ENCODE data around the gene PNPLA6. TPM values are rescaled to one million over a fixed set of nuclear protein-coding genes. Genes with fewer than 3 reads are reported as not detected.

The PNPLA6 gene
- total and polyA plus RNA-seq, 2 of the 13 experiments (the other 11 are each of a cell fraction or from before 2014, with no cell fraction given): 24.9 to 28.2 TPM

DNA sequence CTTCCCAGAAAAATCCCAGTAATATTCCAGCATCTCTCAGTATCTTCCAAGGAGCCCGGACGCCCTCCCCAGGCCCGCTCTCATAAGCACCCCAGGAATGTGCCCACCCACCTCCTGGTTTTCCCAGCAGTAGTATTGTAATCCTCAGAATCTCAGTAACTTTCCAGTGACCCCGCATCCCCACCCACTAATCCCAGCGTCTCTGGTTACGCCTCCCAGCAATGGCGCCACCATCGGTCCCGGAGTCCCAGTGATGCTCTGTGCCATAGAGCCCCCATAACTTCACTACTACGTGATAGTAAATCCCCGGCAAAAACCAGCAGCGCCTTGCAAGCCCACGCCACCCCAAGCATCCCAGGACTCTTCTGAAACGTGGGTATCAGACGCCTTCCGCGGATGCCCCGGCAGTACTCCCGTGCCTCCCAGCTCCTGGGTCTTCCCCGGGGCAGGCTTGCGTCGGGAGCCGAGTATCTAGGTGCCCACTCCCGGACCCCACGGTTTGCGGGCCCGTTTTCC is 928 bp upstream of the PNPLA6 start (continued):
- TF ChIP-seq, protein P1, sequence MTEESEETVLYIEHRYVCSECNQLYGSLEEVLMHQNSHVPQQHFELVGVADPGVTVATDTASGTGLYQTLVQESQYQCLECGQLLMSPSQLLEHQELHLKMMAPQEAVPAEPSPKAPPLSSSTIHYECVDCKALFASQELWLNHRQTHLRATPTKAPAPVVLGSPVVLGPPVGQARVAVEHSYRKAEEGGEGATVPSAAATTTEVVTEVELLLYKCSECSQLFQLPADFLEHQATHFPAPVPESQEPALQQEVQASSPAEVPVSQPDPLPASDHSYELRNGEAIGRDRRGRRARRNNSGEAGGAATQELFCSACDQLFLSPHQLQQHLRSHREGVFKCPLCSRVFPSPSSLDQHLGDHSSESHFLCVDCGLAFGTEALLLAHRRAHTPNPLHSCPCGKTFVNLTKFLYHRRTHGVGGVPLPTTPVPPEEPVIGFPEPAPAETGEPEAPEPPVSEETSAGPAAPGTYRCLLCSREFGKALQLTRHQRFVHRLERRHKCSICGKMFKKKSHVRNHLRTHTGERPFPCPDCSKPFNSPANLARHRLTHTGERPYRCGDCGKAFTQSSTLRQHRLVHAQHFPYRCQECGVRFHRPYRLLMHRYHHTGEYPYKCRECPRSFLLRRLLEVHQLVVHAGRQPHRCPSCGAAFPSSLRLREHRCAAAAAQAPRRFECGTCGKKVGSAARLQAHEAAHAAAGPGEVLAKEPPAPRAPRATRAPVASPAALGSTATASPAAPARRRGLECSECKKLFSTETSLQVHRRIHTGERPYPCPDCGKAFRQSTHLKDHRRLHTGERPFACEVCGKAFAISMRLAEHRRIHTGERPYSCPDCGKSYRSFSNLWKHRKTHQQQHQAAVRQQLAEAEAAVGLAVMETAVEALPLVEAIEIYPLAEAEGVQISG (CRISPR knock-in tag; IDR thresholded peaks at IDR 0.05): peak; percentile 71
- TF ChIP-seq, protein P2, sequence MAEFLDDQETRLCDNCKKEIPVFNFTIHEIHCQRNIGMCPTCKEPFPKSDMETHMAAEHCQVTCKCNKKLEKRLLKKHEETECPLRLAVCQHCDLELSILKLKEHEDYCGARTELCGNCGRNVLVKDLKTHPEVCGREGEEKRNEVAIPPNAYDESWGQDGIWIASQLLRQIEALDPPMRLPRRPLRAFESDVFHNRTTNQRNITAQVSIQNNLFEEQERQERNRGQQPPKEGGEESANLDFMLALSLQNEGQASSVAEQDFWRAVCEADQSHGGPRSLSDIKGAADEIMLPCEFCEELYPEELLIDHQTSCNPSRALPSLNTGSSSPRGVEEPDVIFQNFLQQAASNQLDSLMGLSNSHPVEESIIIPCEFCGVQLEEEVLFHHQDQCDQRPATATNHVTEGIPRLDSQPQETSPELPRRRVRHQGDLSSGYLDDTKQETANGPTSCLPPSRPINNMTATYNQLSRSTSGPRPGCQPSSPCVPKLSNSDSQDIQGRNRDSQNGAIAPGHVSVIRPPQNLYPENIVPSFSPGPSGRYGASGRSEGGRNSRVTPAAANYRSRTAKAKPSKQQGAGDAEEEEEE (CRISPR knock-in tag; IDR thresholded peaks at IDR 0.05; ENCODE audit: borderline replicate concordance): no peak
- peak; percentile 34 for TF ChIP-seq HDAC1 (CRISPR knock-in tag; IDR thresholded peaks at IDR 0.05)
- TF ChIP-seq KAT8 (CRISPR knock-in tag; IDR thresholded peaks at IDR 0.05): peak; percentile 17; the same call in 1 of the 2 replicates
- no peak for TF ChIP-seq ATF7-NPFF (CRISPR knock-in tag; IDR thresholded peaks at IDR 0.05; ENCODE audit: low read depth)
- TF ChIP-seq, protein P3, sequence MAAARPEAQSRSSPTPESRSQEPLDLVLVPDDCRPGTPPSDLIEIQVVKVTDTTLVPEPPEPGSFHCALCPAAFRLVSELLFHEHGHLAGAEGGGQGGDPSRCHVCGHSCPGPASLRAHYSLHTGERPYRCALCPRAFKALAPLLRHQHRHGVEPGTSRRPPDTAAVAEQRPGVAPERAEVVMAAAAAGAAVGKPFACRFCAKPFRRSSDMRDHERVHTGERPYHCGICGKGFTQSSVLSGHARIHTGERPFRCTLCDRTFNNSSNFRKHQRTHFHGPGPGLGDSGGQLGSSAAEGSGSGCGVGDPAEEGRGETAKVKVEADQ (CRISPR knock-in tag; IDR thresholded peaks at IDR 0.05; ENCODE audit: borderline replicate concordance): no peak
- no peak for TF ChIP-seq KAT7 (CRISPR knock-in tag; IDR thresholded peaks at IDR 0.05; ENCODE audit: borderline replicate concordance)
- TF ChIP-seq ZNF878 (CRISPR knock-in tag; IDR thresholded peaks at IDR 0.05): no peak
- TF ChIP-seq DNMT3B (CRISPR knock-in tag; conservative IDR thresholded peaks at IDR 0.05): no peak
- TF ChIP-seq, protein P4, sequence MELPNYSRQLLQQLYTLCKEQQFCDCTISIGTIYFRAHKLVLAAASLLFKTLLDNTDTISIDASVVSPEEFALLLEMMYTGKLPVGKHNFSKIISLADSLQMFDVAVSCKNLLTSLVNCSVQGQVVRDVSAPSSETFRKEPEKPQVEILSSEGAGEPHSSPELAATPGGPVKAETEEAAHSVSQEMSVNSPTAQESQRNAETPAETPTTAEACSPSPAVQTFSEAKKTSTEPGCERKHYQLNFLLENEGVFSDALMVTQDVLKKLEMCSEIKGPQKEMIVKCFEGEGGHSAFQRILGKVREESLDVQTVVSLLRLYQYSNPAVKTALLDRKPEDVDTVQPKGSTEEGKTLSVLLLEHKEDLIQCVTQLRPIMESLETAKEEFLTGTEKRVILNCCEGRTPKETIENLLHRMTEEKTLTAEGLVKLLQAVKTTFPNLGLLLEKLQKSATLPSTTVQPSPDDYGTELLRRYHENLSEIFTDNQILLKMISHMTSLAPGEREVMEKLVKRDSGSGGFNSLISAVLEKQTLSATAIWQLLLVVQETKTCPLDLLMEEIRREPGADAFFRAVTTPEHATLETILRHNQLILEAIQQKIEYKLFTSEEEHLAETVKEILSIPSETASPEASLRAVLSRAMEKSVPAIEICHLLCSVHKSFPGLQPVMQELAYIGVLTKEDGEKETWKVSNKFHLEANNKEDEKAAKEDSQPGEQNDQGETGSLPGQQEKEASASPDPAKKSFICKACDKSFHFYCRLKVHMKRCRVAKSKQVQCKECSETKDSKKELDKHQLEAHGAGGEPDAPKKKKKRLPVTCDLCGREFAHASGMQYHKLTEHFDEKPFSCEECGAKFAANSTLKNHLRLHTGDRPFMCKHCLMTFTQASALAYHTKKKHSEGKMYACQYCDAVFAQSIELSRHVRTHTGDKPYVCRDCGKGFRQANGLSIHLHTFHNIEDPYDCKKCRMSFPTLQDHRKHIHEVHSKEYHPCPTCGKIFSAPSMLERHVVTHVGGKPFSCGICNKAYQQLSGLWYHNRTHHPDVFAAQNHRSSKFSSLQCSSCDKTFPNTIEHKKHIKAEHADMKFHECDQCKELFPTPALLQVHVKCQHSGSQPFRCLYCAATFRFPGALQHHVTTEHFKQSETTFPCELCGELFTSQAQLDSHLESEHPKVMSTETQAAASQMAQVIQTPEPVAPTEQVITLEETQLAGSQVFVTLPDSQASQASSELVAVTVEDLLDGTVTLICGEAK (IDR thresholded peaks at IDR 0.05): no peak
- TF ChIP-seq, protein P4 (CRISPR knock-in tag; IDR thresholded peaks at IDR 0.05): no peak
- peak; percentile 55; the same call in 1 of the 2 replicates for TF ChIP-seq PHF21A (CRISPR knock-in tag; IDR thresholded peaks at IDR 0.05)
- TF ChIP-seq SETDB1 (CRISPR knock-in tag; IDR thresholded peaks at IDR 0.05; ENCODE audit: borderline replicate concordance): no peak
- TF ChIP-seq MAF1 (CRISPR knock-in tag; IDR thresholded peaks at IDR 0.05; ENCODE audit: borderline replicate concordance): 0 out of 2 replicates have a peak, but pooled peaks have one; percentile 22

Measured in HepG2 (cell line).